Testis (tissue), 5 donors: Measurements from ENCODE around the gene PITPNM3. TPM values are rescaled to one million over a fixed set of nuclear protein-coding genes. Genes with fewer than 3 reads are reported as not detected.
A peak's percentile ranks its signal among the peaks of the same experiment; 100 is the strongest.

Experiments
- DNase-seq: peaks from one replicate; pipeline ENCODE4 v3.0.0-alpha.2; 2019
- H3K27ac ChIP-seq, 2 donors: fragments of 200-600 bp; sonication (generic); one replicate each; pipeline ENCODE4 v1.5.1; 2019
- H3K27me3 ChIP-seq: fragments of 200-600 bp; sonication (generic); one replicate; pipeline ENCODE4 v1.5.1; 2019
- H3K36me3 ChIP-seq: fragments of 200-600 bp; sonication (generic); one replicate; pipeline ENCODE4 v1.5.1; 2017; ENCODE audit warnings: low read depth; ENCODE audit errors: missing control alignments
- H3K4me1 ChIP-seq: fragments of 200-600 bp; sonication (generic); one replicate; pipeline ENCODE4 v1.5.1; 2019
- H3K4me3 ChIP-seq, 2 donors: fragments of 200-600 bp; sonication (generic); one replicate each; pipeline ENCODE4 v1.5.1; 2017 to 2019
- H3K9me3 ChIP-seq: fragments of 200-600 bp; sonication (generic); one replicate; pipeline ENCODE4 v1.5.1; 2017
- POLR2A ChIP-seq: fragments of 450-650 bp; IDR thresholded peaks from one replicate; pipeline ENCODE4 v1.6.1; 2017; ENCODE audit warnings: antibody characterized with exemption, mild to moderate bottlenecking, moderate library complexity
- WGBS, 2 donors: methylation state at CpG; one replicate each; pipeline ENCODE4 v1.1.5; 2018; 5-methylcytosine and 5-hydroxymethylcytosine counted together
- intact Hi-C: fragments of 100-400 bp; cut with DNase I; formaldehyde crosslinking; loops from one replicate; pipeline ENCODE4 v1.15.1; 2023; ENCODE audit warnings: low total_unique reads
- long read RNA-seq, 2 donors: transcript quantifications; one replicate each; lab custom pipeline, GENCODE V29; 2026
- polyA plus RNA-seq: library from polyadenylated mRNA; stranded (reverse); fragments of 350-450 nt; fragmentation: Illumina TruSeq; extraction: RNeasy Lipid Tissue Mini Kit (QIAGEN cat#74804); gene quantifications from one replicate; pipeline ENCODE4 v1.2.3, GENCODE V29; 2014; ENCODE audit warnings: low read depth, low replicate concordance; ENCODE audit not compliant: insufficient read depth
- total RNA-seq, 2 donors: library from RNA; depleted of rRNA; stranded (reverse); fragments of >200 nt; gene quantifications; one replicate each; pipeline ENCODE4 v1.2.3, GENCODE V29; 2016
- TF ChIP-seq, protein P1 (sequence below), 3 experiments: fragments of 450-650 bp in 2 of 3; fragments of 200-600 bp in 1 of 3; sonication (generic) in 1 of 3; IDR thresholded peaks; one replicate each; pipeline ENCODE4 v1.5.1; 2016 to 2019; ENCODE audit warnings: antibody characterized with exemption in 3 of 3, mild to moderate bottlenecking in 2 of 3, moderate library complexity in 1 of 3

The PITPNM3 gene
- total RNA-seq (1 to 10 TPM; 6.7 to 7.3 TPM), polyA plus RNA-seq (6.3 TPM)
- long read RNA-seq, donor 1 = 0 reads
- long read RNA-seq, donor 2 = 0 reads

DNA sequence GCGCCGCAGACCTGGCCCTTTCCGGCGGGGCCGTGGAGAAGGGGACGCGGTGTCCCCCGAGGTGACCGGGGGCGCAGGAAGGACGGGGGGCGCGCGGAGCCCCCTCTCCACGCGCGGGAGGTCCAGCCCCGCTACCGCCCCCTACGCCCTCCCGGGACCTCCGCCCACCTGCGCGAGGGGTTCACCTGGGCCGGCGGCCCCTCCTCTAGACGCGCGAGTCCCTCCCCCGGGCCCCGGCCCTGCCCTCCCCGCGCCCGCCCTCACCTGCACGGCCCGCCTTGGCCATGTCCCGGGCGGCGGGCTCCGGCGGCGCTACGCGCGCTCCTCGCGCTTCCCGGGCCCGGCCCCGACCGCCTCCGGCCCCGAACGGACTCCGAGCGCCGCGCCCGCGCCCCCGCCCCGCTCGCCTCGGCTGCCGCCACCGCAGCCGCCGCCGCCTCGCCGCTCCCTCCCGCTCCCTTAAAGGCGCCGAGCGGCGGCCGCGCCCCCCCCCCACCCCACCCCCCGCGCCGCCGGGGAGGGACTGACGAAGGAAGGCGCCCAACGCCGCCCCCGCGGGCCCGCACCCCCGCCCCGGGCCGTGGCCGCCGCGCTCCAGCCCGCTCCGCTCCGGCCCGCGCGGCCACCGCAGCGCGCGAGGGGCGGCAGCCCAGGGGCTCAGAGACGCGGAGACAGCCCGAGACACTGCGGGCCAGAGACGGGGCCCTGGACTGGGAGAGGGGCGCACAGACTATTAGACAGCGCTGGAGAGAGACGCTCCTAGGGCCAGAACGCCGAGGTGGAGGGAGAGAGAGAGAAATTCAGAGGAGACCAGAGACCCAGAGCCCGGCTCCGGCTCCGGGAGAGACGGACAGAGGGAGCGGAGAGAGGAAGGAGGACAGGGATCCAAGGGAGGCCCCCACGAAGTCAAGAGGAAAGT, at the start of gene PITPNM3:
Gene PITPNM3, minus strand, starts transcription at position 435 of the 919 bp plus-strand sequence. Its CDS starts 149 bp downstream, at position 286.
- Histone ChIP-seq H3K27me3 (no peaks in the 10 kb centered on the region), H3K9me3 (no peaks in the 10 kb centered on the region), H3K4me1 (peaks cover 31% of the 10 kb centered on the region), H3K36me3 (no peaks in the 10 kb centered on the region), H3K27ac (no peak within 1 kb of the TSS), H3K4me3 (peak within 1 kb of the TSS; percentile 57 to 60)
- TF ChIP-seq, protein P1, sequence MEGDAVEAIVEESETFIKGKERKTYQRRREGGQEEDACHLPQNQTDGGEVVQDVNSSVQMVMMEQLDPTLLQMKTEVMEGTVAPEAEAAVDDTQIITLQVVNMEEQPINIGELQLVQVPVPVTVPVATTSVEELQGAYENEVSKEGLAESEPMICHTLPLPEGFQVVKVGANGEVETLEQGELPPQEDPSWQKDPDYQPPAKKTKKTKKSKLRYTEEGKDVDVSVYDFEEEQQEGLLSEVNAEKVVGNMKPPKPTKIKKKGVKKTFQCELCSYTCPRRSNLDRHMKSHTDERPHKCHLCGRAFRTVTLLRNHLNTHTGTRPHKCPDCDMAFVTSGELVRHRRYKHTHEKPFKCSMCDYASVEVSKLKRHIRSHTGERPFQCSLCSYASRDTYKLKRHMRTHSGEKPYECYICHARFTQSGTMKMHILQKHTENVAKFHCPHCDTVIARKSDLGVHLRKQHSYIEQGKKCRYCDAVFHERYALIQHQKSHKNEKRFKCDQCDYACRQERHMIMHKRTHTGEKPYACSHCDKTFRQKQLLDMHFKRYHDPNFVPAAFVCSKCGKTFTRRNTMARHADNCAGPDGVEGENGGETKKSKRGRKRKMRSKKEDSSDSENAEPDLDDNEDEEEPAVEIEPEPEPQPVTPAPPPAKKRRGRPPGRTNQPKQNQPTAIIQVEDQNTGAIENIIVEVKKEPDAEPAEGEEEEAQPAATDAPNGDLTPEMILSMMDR (IDR thresholded peaks at IDR 0.05) = no peak
- intact Hi-C loops = no loop called here
- WGBS, 2 donors = 3 to 11% methylated on average over 12 to 59 of the region's 122 CpGs
- DNase-seq = no peak

DNA sequence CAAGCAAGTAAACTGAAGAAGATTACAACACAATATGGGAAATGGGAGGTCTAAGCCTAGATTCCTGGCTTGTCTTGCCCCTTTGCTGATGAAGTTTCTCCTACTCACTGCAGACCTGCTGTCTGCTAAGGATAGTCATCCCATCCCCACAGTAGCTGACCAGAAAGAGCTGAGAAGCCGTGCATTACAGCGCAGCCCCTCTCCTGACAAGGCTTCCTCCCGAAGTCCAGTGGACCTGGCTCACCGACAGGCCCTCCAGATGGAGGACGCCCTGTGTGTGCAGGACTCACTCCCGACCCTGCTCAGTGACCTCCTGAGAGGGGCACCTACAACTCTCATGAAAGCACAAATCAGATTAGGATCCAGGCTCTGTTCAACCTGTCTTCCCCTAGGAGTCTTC, 48.8 kb upstream of the PITPNM3 start:
- no peak overlapping the region for H3K27ac ChIP-seq
- DNase-seq = no peak
- WGBS, 2 donors = 86 to 100% methylated on average over 6 of the region's 6 CpGs
- no peaks in the 10 kb centered on the region for H3K9me3 ChIP-seq
- no peaks in the 10 kb centered on the region for H3K36me3 ChIP-seq
- H3K4me1 ChIP-seq = no peaks in the 10 kb centered on the region
- no peak overlapping the region for H3K4me3 ChIP-seq
- no peaks in the 10 kb centered on the region for H3K27me3 ChIP-seq
- TF ChIP-seq POLR2A = no peak
- TF ChIP-seq, protein P1 (IDR thresholded peaks at IDR 0.05) = no peak
- intact Hi-C loops = no loop called here

DNA sequence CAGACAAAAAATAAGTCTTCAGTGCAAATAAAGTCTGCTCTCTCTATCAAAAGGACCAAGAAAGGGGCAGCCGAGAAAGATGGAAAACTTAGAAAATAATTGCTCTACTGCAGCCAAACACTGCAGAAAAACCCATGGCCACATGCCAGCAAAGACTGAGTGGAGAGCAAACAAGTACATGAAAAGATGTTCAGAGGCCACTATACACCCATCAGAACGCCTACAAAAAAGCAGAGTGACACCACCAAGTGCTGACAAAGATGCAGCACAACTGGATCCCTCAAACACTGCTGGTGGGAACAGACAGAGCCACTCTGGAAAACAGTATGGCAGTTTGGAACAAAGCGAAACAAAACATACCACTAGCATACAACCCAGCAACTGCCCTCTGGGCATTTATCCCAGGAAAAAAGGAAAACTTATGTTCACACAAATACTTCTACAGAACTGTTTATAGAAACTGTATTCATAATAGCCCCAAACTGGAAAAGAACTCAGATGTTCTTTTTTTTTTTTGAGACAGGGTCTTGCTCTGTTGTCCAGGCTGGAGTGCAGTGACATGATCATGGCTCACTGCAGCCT, 47.5 kb upstream of the PITPNM3 start:
- no peaks in the 10 kb centered on the region for H3K36me3 ChIP-seq
- H3K27ac ChIP-seq = no peak overlapping the region
- peak; percentile 64 for DNase-seq
- H3K4me3 ChIP-seq = no peak overlapping the region
- no peak for TF ChIP-seq POLR2A
- TF ChIP-seq, protein P1 (IDR thresholded peaks at IDR 0.05) = no peak
- WGBS, 2 donors = 67 to 77% methylated on average over 3 of the region's 3 CpGs
- no peaks in the 10 kb centered on the region for H3K4me1 ChIP-seq
- intact Hi-C loops = no loop called here
- H3K9me3 ChIP-seq = no peaks in the 10 kb centered on the region
- no peaks in the 10 kb centered on the region for H3K27me3 ChIP-seq

DNA sequence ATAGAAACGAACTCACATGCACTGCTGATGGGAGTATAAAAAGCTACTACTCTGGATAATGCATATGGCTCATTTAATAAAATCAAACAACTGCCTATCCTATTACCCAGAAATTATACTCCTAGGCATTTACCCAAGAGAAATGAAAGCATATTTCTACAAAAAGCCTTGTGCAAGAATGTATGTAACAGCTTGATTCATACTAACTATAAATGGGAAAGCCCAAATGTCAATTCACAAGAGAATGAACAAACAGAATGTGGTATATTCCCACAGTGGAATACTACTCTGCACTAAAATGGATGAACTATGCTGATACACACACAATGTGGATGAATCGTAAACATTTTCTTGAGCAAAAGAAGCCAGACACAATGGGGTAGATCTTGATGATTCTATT, 45.8 kb upstream of the PITPNM3 start:
- H3K4me1 ChIP-seq = no peaks in the 10 kb centered on the region
- TF ChIP-seq, protein P1 (IDR thresholded peaks at IDR 0.05) = no peak
- no peak for TF ChIP-seq POLR2A
- DNase-seq = no peak
- no peaks in the 10 kb centered on the region for H3K27me3 ChIP-seq
- H3K4me3 ChIP-seq = no peak overlapping the region
- no peak overlapping the region for H3K27ac ChIP-seq
- no peaks in the 10 kb centered on the region for H3K36me3 ChIP-seq
- WGBS, 2 donors = 96% methylated on average over 2 of the region's 2 CpGs
- no peaks in the 10 kb centered on the region for H3K9me3 ChIP-seq
- intact Hi-C loops = no loop called here
